ENCODE measurements around the gene HCAR3.

HCAR3 gene

GRCh38 chr12:122669397-122670070, 47.1 kb downstream of the HCAR3 start:
- DNase-seq (ENCODE audit: low read depth in 2 of 2): no peak

DNA sequence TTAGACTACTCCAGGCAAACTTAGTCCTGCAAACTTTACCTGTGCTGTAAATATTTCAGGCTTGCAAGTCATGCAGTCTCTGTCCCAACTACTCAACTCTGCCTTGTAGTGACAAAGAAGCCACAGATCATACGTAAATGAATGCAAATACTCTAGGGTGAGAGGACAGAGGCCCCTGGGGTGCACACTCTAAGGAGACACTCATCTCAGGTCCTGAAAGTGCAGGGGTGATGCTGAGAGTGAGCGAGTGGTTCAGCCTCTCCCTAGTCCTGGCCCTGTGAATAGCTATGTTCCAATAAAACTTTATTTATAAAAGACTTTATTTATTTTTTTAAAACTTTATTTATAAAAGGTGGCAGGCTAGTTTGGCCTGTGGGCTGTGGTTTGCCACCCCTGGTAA, 48.3 kb downstream of the HCAR3 start:
- DNase-seq (ENCODE audit: low read depth in 2 of 2): no peak

DNA sequence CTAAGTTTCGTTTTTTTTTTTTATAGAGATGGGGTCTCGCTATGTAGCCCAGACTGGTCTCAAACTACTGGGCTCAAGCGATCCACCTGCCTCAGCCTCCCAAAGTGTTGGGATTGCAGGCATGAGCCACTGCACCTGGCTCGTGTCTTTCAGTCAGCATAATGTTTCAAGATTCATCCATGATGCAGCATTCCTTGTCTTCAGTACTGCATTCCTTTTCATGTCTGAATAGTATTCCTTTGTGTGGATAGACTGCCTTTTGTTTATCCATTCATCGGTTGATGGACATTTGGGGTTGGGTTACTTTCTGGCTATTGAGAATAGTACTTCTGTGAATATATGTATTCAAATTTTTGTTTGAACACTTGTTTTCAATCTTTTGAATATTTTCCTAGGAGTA, 50.9 kb downstream of the HCAR3 start:
- no peak for DNase-seq (ENCODE audit: low read depth in 2 of 2)

GRCh38 chr12:122665349-122665748, 51.3 kb downstream of the HCAR3 start:
- no peak for DNase-seq (ENCODE audit: low read depth in 2 of 2)

All from activated CD4-positive, alpha-beta T cell treated with anti-CD3 and anti-CD28 coated beads for 24 hours (primary cell).